NCI-H1694 treated with DMSO at 0.1 percent for 48 hours (cell line): ENCODE results near the gene PRDM10.
"Not testable (repeated sequence)": the region's sequence is repeated elsewhere in the genome, so short reads cannot be mapped to it uniquely, and the experiment has no call there.

Experiments used
- DNase-seq: peaks from one replicate; lab custom pipeline; 2025; lab: John Stamatoyannopoulos, UW

The PRDM10 gene

DNA sequence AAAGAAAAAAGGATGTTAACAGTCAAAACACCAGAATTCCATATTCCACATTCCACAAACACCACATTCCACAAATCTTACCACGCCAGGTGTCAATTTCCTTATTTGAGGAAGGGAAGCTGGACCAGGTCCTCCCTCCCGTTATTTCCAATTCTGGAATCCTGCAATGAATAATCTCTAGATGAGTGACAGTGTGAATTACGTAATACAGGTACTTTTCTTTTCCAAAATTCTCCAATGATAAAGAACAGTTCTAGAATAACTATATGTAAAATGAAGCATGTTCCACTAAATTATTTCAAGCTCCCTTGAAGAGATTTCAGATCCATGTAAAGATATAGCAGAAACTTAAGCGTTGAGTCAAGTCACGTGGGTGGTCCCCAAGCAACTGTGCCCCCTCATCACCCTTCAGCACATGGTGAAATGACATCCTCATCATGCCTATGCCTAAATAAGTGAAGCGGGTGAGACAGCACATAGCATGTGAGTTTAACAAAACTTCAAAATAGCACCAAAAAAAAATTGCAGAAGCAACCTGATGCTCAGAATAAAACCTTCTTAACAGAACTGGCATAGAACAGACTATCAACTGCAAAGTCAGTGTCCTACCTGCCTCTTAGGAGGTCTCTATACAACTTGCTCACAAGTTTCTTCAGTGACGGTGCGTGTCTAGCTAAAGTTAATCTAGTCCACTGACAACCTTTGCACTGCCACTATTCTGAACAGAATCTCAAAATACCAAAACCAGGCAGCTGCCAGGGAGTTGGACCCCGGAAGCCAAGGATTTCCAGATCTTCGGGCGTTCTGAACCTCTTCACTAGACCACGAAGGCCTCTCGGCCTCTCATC is 108.1 kb downstream of the PRDM10 start:
- no peak for DNase-seq

DNA sequence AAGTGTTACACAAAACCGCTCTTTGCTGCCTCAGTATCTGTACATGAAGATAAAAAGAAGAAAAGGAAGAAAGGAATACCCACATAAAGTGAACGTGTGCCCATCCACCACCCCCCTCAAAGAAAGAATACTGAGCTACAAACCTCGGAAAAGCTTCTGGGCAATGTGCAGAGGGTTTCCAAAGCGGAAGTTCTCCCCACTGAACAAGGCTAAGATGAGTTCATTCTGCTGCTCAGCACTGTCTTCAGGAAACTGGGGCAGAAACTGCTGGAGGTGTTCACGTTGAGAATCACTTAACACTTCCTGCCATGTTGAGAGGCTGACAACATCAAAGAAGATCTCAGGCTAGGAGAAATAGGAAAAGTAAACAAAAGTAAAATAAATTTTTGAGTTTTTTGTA is 114.2 kb downstream of the PRDM10 start:
- DNase-seq = no peak

DNA sequence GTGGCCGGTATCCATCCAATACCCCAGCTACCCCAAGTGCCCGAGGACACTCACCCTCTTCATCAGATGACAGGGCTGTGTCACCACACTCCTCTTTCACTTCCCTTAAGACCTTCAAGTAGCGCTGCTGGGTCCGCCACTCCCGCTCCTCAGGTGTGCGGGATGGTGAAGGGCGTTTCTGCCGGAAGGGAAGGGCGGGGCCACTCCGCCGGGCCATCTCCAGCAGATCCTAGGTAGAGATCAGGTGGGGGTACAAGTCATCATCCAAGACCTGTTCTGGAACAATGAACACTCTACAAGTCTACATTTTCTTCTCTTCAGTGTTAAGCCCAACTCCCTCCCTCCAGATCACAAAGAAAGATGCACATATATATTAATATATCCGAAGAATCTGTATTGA is 117.3 kb downstream of the PRDM10 start:
- no peak for DNase-seq

DNA sequence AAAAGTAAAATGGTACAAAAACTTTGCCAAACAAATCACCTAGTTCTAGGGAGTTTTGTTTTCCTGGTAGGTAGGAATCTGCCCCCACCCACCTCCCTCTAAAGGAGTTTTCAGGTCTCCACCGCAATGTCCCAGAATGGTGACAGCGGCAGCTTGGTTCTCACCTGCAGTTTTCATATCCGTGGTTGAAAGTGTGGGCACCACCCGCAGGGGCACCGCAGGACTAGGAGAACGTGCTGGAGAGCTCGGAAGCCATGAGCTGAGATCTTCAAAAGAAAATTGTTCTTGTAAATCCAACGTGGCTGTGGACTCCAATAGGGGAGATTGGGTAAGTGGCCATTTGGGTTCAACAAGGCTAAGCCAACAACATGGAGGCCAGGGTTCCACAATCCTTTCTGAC is 118.1 kb downstream of the PRDM10 start:
- DNase-seq = no peak

DNA sequence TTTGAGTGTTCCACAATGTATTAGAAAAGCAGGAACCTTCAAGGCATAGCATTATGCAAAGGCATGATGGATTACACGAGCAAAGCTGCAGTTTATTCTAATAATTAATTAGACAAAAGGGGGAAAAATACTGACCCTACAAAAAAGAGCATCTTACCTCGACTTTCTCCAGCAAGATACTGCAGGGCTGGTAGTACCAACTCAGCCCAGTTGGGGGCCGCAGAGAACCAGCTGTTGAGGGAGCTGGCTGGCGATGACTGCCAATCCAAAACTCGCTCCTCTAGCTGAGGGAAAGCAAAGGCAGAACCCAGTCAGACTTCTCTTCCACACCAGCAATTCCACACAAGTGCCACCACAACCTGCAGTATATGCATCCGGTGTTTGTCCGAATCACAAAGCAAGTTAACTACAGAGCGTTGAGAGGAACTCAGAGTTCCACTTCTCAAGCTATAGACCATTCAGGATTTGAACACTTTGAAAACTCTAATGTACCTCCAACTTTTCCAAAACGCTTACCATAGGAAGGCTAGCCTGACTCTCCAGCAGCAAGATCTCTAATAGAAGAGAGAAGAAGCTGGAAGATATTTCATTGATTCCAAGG is 121.0 kb downstream of the PRDM10 start:
- no peak for DNase-seq

DNA sequence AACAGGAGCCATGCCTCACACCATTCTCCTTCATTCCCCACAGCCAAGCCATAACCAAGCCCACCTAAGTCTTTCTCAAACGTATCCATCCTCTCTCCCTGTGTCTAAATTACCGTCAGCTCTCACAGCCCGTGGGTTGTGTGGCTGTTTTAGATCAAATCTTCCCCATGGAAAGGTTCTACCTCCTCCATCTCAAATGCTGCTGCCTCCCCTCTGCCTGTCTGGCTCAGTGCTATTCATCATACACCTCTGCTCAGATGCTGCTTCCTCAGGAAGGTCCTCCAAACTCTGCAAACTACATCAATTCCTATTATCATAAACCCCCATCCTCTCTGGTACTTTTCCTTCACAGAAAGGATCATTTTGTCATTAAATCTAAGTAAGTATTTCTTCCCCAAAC is 122.3 kb downstream of the PRDM10 start:
- no peak for DNase-seq

DNA sequence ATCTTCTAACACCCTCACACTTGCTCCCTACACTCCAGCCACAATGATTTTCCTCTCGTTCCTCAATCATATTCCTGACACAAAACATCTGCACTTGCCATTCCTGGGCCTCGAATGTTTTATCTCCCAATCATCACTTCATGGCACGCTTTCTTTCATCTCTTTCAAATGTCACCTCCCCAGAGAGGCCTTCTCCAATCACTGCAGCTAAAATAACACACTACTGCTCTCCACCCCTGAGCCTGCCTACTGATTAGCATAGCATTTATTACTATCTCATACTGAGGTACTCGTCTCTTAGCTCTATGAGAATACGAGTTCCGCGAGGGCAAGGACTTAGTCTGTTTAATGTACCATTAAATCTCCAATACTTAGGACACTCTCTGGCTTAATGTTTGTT is 130.7 kb downstream of the PRDM10 start:
- no peak for DNase-seq

DNA sequence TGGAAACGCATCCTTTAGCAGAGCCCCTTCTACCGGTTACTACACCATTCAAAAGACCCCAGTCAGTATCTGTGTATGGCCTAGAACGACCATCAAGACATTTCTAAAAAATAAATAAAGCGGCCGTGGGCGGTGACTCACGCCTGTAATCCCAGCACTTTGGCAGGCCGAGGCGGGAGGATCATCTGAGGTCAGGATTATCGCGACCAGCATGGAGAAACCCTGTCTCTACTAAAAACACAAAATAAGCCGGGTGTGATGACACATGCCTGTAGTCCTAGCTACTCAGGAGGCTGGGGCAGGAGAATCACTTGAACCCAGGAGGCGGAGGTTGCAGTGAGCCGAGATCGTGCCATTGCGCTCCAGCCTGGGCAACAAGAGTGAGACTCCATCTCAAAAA is 134.0 kb downstream of the PRDM10 start:
- DNase-seq = not testable (repeated sequence)

DNA sequence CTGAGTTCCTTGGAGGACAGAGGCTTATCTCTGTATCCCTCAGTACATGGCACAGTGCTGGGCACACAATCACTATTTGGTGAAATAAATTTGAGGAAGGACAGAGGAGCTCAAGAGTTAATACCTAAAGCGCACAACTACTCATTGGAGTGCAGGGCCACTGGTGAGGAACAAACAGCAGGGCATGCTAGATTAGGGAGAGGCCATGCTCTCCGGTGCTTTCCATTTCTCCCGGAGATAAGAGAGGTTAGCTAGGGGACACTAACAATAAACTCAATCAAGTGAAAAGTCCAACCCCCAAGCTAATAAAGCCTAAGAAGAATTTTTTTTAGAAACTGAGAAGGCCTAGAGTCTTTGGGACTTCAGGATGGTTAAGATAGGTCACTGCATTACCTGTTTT is 136.3 kb downstream of the PRDM10 start:
- DNase-seq = no peak

DNA sequence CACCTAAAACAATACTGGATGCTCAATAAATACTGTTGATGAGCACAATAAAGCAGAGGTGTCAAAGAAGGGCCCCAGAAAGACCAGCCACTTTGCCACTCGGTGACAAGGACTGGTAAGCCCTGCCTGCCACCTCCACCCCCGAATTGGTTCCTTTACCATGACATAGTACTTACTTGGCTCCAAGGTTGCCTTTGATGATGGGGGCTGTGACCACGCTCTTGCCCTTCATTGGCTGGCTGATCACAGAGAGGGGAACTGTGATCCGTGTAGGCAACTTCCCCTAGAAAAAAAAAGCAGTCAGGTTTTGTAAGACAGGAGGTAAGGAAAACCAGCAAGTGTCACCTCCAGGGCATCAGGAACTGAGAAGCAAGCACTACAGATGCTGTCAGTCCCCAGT is 136.9 kb downstream of the PRDM10 start:
- DNase-seq = no peak

DNA sequence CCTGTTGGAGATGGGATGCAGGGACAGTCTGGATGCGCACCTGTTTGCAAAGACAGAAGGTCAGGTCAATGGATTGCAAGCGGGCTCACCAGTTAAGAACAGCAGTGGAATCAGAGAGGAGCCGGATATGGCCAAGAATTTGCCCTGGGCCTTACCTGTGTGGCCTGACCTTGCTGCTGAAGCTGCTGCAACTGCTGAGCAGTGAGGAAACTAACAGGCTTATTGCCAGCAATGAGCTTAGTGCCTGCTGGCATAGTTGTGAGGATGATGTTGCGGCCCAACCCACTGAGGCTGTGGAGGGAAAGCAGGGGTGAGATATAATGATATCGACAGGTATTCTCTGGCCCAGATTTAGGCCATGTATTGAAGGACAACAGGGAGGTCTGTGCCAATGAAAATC is 137.8 kb downstream of the PRDM10 start:
- DNase-seq = no peak

DNA sequence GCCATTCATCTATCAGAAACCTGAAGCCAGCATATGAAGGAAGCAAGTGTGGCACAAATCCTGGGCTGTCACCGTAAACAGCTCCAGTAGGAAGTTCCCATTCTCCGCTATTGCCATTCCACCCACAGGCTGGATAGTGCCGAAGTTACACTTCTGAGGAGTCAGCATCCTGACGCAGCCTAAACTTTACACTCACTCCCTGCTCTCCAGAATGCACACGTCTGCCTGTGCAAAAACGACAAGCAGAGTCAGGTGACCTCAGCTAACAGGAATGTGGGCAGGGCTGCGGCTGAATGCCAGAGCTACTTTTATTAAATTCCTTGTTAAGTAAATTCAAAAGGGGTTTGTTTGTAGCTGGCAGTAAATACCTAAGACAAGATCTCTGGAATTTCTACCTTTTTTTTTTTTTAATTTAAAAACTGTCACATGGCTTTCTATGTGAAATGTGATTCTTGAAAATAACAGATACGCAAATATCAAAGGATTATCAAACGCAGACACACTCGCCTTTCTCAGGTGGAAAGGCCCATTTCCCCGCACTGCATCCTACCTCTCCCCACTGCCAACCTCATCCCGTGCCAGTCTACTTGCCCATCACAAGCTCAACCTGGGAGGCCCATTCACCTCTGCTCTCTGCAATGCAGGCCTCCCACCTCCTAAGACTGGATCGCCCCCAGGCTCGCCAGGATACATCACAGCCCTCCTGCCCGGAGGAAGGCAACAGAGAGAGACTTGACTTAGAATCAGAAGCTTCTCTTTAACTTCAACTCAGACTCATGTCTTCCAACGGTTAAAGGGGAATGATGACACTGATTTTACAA is 140.7 kb downstream of the PRDM10 start:
- DNase-seq = no peak

DNA sequence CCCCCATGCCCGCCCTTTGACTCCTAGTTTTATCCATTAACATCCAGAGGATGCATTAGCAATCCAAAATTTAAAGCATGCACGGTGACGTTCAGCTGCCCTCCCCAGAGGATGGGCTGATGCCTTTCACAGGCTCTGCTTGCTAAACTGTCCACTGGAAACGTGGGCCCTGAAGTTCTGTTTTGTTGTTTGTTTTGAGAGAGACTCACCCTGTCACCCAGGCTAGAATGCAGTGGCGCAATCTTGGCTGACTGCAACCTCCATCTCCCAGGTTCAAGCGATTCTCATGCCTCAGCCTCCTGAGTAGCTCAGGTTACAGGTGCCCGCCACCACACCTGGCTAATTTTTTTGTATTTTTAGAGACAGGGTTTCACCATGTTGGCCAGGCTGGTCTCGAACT is 146.6 kb downstream of the PRDM10 start:
- DNase-seq = no peak

DNA sequence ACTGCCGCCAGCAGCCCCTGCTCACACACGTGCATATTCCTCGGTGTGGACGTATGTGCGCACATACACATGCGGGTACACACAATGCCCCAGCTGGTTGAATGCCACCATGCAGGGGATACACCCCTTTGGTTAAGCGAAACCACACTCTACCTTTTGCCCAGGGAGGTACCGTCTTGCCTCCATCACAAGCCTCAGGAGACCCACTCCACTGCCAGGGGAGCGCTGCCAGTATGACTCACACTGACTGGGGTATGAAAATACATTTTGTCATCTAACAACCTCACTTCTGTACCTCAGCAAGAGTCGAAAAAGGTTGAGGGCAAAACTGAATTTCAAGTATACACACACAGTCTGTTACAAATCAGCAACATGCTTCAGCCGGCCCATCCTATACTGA is 147.5 kb downstream of the PRDM10 start:
- DNase-seq = no peak

DNA sequence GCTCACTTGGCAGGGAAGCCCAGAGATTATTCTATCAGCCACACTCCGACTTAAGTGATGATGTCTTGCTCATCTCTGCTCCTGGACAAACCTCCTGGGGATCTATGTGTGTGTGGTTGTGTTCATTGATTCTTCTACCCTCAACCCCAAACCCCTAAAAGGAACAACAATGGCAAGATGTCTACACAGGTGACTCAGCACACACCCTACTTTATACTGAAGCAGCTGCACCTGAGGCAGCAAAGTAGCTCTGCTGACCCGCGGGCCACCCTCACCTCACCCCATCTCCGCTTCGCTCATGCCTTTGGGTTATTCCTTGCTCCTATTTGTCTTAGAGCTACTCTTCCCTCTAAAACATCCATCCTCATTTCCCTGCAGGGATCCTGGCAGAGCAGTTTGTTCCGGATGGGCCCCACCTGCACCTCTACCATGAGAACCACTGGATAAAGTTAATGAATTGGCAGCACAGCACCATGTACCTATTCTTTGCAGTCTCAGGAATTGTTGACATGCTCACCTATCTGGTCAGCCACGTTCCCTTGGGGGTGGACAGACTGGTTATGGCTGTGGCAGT is 148.3 kb downstream of the PRDM10 start:
- no peak for DNase-seq

DNA sequence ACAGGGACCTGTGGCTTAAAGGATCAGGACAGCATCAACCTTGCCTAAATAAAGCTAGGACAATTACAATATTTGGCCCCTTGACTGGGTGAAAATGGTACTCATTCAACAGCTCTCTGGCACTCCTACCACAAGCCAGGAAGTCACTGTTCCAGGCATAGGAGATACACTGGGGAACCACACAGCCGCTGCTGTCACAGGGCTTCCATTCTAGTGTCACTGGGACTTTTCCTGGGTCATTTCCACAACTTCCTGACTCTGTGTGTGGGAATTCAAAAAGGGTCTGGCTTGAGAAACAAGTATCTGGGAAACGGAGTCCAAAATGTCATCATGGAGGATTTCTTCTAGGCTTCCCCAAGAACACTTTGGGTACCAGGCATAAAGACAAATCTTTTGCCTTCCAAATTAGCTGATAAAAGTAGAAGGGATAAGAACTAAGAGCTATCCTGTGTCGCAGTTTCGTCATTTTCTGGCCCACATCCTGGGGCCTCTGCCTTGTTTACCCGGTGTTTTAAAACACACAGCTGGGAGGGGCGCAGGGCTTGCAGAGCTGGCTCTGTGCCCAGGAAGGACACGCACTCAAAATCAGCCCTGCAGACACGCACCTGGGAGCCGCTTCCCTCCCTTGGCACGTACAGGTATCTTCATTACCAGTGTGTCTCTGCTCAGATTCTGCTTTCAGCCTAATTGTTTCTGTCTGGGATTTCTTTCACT is 149.0 kb downstream of the PRDM10 start:
- DNase-seq = no peak

DNA sequence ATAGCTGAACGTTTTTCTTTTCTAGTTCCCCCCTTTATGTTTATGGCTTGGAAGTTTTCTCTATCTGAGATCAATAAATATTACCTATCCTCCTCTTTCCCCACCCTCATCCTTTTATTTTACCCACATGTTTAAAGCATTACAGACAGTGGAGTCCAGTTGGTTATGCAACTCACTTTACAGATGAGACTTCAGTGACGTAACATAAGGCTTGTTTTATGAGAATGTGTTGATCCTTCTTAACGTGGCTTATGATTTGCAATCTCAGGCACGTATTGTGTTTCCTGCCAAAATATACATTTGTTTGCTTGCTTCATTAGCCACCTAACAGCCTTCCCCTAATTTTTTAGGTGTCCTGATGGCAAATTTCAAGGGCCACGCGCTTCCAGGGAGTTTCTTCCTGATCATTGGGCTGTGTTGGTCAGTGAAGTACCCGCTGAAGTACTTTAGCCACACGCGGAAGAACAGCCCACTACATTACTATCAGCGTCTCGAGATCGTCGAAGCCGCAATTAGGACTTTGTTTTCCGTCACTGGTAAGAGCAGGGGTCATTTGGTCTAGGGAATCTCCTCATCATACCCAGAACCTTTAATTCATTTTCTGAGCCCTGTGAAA is 150.4 kb downstream of the PRDM10 start:
- no peak for DNase-seq
